ENCODE data around the gene HOMER2.
"Not testable (repeated sequence)": the region's sequence is repeated elsewhere in the genome, so short reads cannot be mapped to it uniquely, and the experiment has no call there.

HOMER2 gene

GRCh38 chr15:82952158-82953081, at the start of gene HOMER2:
TSS of gene HOMER2 (minus strand) at chr15:82952720. CDS start at chr15:82952535, 185 bp downstream.
- H3K4me1 ChIP-seq (ENCODE audit: insufficient read depth, low read length, poor library complexity, severe bottlenecking), result no peaks in the 10 kb centered on the region
- H3K79me2 ChIP-seq (ENCODE audit: insufficient read depth, low read length), result no peaks in the 10 kb centered on the region
- no peaks in the 10 kb centered on the region for H3F3A ChIP-seq (ENCODE audit: low read depth)
- no peaks in the 10 kb centered on the region for H4K20me1 ChIP-seq (ENCODE audit: insufficient read depth, low read length, poor library complexity, severe bottlenecking)
- no peaks in the 10 kb centered on the region for H3K9me3 ChIP-seq (ENCODE audit: insufficient read depth, low read depth, low read length)
- peak within 1 kb of the TSS; percentile 43 for H3K4me2 ChIP-seq (ENCODE audit: low read depth, low read length, poor library complexity, severe bottlenecking)
- no peaks in the 10 kb centered on the region for H3K9me2 ChIP-seq (replicated peaks; ENCODE audit: low read depth, low read length)
- H3K36me3 ChIP-seq (ENCODE audit: insufficient read depth, low read length), result no peaks in the 10 kb centered on the region
- H3K27me3 ChIP-seq (ENCODE audit: insufficient read depth, low read length, poor library complexity, severe bottlenecking), result peaks cover 9% of the 10 kb centered on the region
- TF ChIP-seq CTCF (conservative IDR thresholded peaks at IDR 0.05; ENCODE audit: low read length) (no peak), EZH2phosphoT487 (IDR thresholded peaks at IDR 0.05; ENCODE audit: borderline replicate concordance) (no peak)
- H2AFZ ChIP-seq (ENCODE audit: low read length), result 0 out of 2 replicates have a peak within 1 kb of the TSS, but pooled peaks have one; percentile 2
- peak within 1 kb of the TSS; percentile 61 for H3K4me3 ChIP-seq (ENCODE audit: low read length, poor library complexity, severe bottlenecking)
- H3K9ac ChIP-seq (ENCODE audit: low read depth, low read length, poor library complexity, severe bottlenecking), result no peak within 1 kb of the TSS

- not testable (repeated sequence) for H4K20me1 ChIP-seq (ENCODE audit: insufficient read depth, low read length, poor library complexity, severe bottlenecking); H3K79me2 ChIP-seq (ENCODE audit: insufficient read depth, low read length); H3K27me3 ChIP-seq (ENCODE audit: insufficient read depth, low read length, poor library complexity, severe bottlenecking); H3K9me3 ChIP-seq (ENCODE audit: insufficient read depth, low read depth, low read length); H3K4me2 ChIP-seq (ENCODE audit: low read depth, low read length, poor library complexity, severe bottlenecking); H3F3A ChIP-seq (ENCODE audit: low read depth); H3K9me2 ChIP-seq (replicated peaks; ENCODE audit: low read depth, low read length); H3K36me3 ChIP-seq (ENCODE audit: insufficient read depth, low read length); H2AFZ ChIP-seq (ENCODE audit: low read length); H3K4me3 ChIP-seq (ENCODE audit: low read length, poor library complexity, severe bottlenecking); H3K4me1 ChIP-seq (ENCODE audit: insufficient read depth, low read length, poor library complexity, severe bottlenecking)
- peak overlapping the region; percentile 50 for H3K9ac ChIP-seq (ENCODE audit: low read depth, low read length, poor library complexity, severe bottlenecking)
Observed at GRCh38 chr15:83000672-83001031, 48.1 kb upstream of the HOMER2 start.

- TF ChIP-seq EZH2phosphoT487 (IDR thresholded peaks at IDR 0.05; ENCODE audit: borderline replicate concordance) (no peak), CTCF (conservative IDR thresholded peaks at IDR 0.05; ENCODE audit: low read length) (peak; percentile 77)
- Histone ChIP-seq H2AFZ (ENCODE audit: low read length) (peak overlapping the region; percentile 80), H3F3A (ENCODE audit: low read depth) (no peaks in the 10 kb centered on the region), H3K4me2 (ENCODE audit: low read depth, low read length, poor library complexity, severe bottlenecking) (peak overlapping the region; percentile 74), H3K36me3 (ENCODE audit: insufficient read depth, low read length) (no peaks in the 10 kb centered on the region), H4K20me1 (ENCODE audit: insufficient read depth, low read length, poor library complexity, severe bottlenecking) (no peaks in the 10 kb centered on the region), H3K4me3 (ENCODE audit: low read length, poor library complexity, severe bottlenecking) (peak overlapping the region; percentile 70), H3K4me1 (ENCODE audit: insufficient read depth, low read length, poor library complexity, severe bottlenecking) (peaks cover 3% of the 10 kb centered on the region), H3K9me2 (replicated peaks; ENCODE audit: low read depth, low read length) (no peaks in the 10 kb centered on the region), H3K27me3 (ENCODE audit: insufficient read depth, low read length, poor library complexity, severe bottlenecking) (no peaks in the 10 kb centered on the region), H3K9ac (ENCODE audit: low read depth, low read length, poor library complexity, severe bottlenecking) (peak overlapping the region; percentile 50), H3K9me3 (ENCODE audit: insufficient read depth, low read depth, low read length) (no peaks in the 10 kb centered on the region), H3K79me2 (ENCODE audit: insufficient read depth, low read length) (no peaks in the 10 kb centered on the region)
Observed at GRCh38 chr15:82999905-83000671, 47.6 kb upstream of the HOMER2 start.

Data from Loucy (cell line).